HepG2 (cell line): ENCODE results near the gene LRIG1. TPM values are rescaled to one million over a fixed set of nuclear protein-coding genes. Genes with fewer than 3 reads are reported as not detected.

ENCODE experiments used
- ATAC-seq: fragments of 200-7000 bp; cut with Tn5 transposase; 3 replicates; pipeline ENCODE4 v1.9.1; 2020; ENCODE audit warnings: mild to moderate bottlenecking, moderate library complexity
- BruUV-seq: library from RNA; stranded (reverse); fragments of 400-500 nt; replicated peaks from 2 replicates; lab custom pipeline; 2021; lab: Mats Ljungman, UMichigan
- CTCF ChIA-PET: fragments of 300-600 bp; formaldehyde crosslinking; extraction: SDS; loops from one replicate; lab custom pipeline; 2021; ENCODE audit warnings: low total read pairs, inconsistent platforms, low intra/inter-chr PET ratio; lab: Yijun Ruan, JAX
- POLR2A ChIA-PET: fragments of 350-600 bp; sonication (Branson Sonifier 250); formaldehyde crosslinking; loops from one replicate; lab custom pipeline; 2020; ENCODE audit warnings: antibody characterized with exemption, inconsistent platforms; lab: Yijun Ruan, JAX
- DNase-seq: peaks from one replicate; pipeline ENCODE4 v3.0.0-alpha.2; 2015; ENCODE audit warnings: low spot score
- FAIRE-seq: peaks from 3 replicates; lab custom pipeline; 2011; peaks lifted over from hg19 to GRCh38; lab: Jason Lieb, UNC
- H2AFZ ChIP-seq: one replicate; pipeline ENCODE4 v1.6.1; 2011; ENCODE audit warnings: low read length, inconsistent platforms
- H3K27ac ChIP-seq: fragments of 300-600 bp; 3 replicates; pipeline ENCODE4 v1.8.0; 2011; ENCODE audit warnings: mixed run types, mild to moderate bottlenecking, mixed read lengths, low read length, inconsistent platforms; ENCODE audit not compliant: insufficient read depth; ENCODE audit errors: extremely low read length
- H3K27me3 ChIP-seq, 2 experiments: fragments of 200-600 bp in 1 of 2; 2 replicates in 1 of 2; 3 replicates in 1 of 2; pipeline versions ENCODE4 v1.6.0 to v1.8.0; 2011; ENCODE audit warnings: low read length in 2 of 2, mild to moderate bottlenecking in 2 of 2, moderate library complexity in 2 of 2, inconsistent platforms in 1 of 2; ENCODE audit not compliant: insufficient read depth in 2 of 2, control insufficient read depth in 1 of 2
- H3K36me3 ChIP-seq, 2 experiments: fragments of 200-600 bp in 1 of 2; replicated peaks in 1 of 2; 2 replicates in 1 of 2; 3 replicates in 1 of 2; pipeline versions ENCODE4 v1.5.1 to v1.8.0; 2011; ENCODE audit warnings: low read length in 2 of 2, inconsistent platforms in 1 of 2; ENCODE audit not compliant: insufficient read depth in 2 of 2, control insufficient read depth in 1 of 2
- H3K4me1 ChIP-seq: 2 replicates; pipeline ENCODE4 v1.5.1; 2012; ENCODE audit warnings: low read length, inconsistent platforms; ENCODE audit not compliant: insufficient read depth
- H3K4me2 ChIP-seq: 2 replicates; pipeline ENCODE4 v1.6.0; 2011; ENCODE audit warnings: low read depth, low read length, inconsistent platforms
- H3K4me3 ChIP-seq, 3 experiments: fragments of 200-600 bp in 1 of 3; sonication (generic), shearing (Covaris generic) in 1 of 3; replicated peaks in 1 of 3; 2 replicates each; pipeline ENCODE4 v1.5.1; 2011 to 2016; ENCODE audit warnings: low read length in 3 of 3, inconsistent platforms in 2 of 3, low read depth in 2 of 3, mild to moderate bottlenecking in 2 of 3, control low read depth in 1 of 3, mixed read lengths in 1 of 3; ENCODE audit not compliant: insufficient read depth in 1 of 3
- H3K79me2 ChIP-seq: one replicate; pipeline ENCODE4 v1.6.1; 2011; ENCODE audit warnings: low read length, inconsistent platforms; ENCODE audit not compliant: insufficient read depth
- H3K9ac ChIP-seq: 2 replicates; pipeline ENCODE4 v1.6.0; 2011; ENCODE audit warnings: mild to moderate bottlenecking, low read depth, low read length, inconsistent platforms; ENCODE audit not compliant: insufficient read depth
- H3K9me3 ChIP-seq: 2 replicates; pipeline ENCODE4 v1.5.1; 2012; ENCODE audit warnings: mild to moderate bottlenecking, low read length
- H4K20me1 ChIP-seq: 2 replicates; pipeline ENCODE4 v1.6.0; 2011; ENCODE audit warnings: inconsistent platforms, mild to moderate bottlenecking, low read length, moderate library complexity; ENCODE audit not compliant: insufficient read depth
- CCAR2 ChIP-seq: fragments of 200-400 bp; formaldehyde crosslinking; optimal IDR thresholded peaks from 2 replicates; pipeline ENCODE3; 2018; ENCODE audit warnings: low read depth, mild to moderate bottlenecking, low read length, moderate library complexity
- CHD2 ChIP-seq: IDR thresholded peaks from 2 replicates; pipeline ENCODE4 v1.6.1; 2011; ENCODE audit warnings: low read depth, low read length, improper control_type of control experiment
- FOXP1 ChIP-seq, 2 experiments: fragments of 450-650 bp in 1 of 2; IDR thresholded peaks; 2 replicates each; pipeline ENCODE4 v1.6.1; 2017 to 2018; ENCODE audit warnings: antibody characterized with exemption in 1 of 2
- SATB2 ChIP-seq: sonication (generic); formaldehyde crosslinking; IDR thresholded peaks from 2 replicates; pipeline ENCODE4 v1.5.0; 2020; ENCODE audit warnings: missing genetic modification reagents
- SRY ChIP-seq: sonication (generic); formaldehyde crosslinking; IDR thresholded peaks from 2 replicates; pipeline ENCODE4 v1.8.0; 2022; ENCODE audit warnings: mild to moderate bottlenecking, missing genetic modification reagents
- TFDP1 ChIP-seq: IDR thresholded peaks from 2 replicates; pipeline ENCODE4 v1.6.1; 2016; ENCODE audit warnings: missing compliant biosample characterization, missing genetic modification reagents, borderline replicate concordance
- ZBTB49 ChIP-seq: sonication (generic); formaldehyde crosslinking; IDR thresholded peaks from 2 replicates; pipeline ENCODE4 v1.4.0; 2020; ENCODE audit warnings: missing genetic modification reagents, borderline replicate concordance
- ZKSCAN1 ChIP-seq: fragments of 150-350 bp; IDR thresholded peaks from 2 replicates; pipeline ENCODE4 v1.6.1; 2014; ENCODE audit warnings: low read length
- ZNF574 ChIP-seq: sonication (generic); formaldehyde crosslinking; IDR thresholded peaks from 2 replicates; pipeline ENCODE4 v1.4.0; 2020; ENCODE audit warnings: missing genetic modification reagents
- ZNF883 ChIP-seq: sonication (generic); formaldehyde crosslinking; IDR thresholded peaks from 2 replicates; pipeline ENCODE4 v1.5.1; 2020; ENCODE audit warnings: mild to moderate bottlenecking, missing genetic modification reagents; ENCODE audit errors: not compliant biosample characterization
- ZZZ3 ChIP-seq: sonication (generic); formaldehyde crosslinking; IDR thresholded peaks from 2 replicates; pipeline ENCODE4 v1.4.0; 2020; ENCODE audit warnings: missing genetic modification reagents, mild to moderate bottlenecking, borderline replicate concordance
- WGBS: methylation state at CpG from one replicate; pipeline ENCODE4 v1.1.6; 2017; ENCODE audit warnings: low lambda C conversion rate; 5-methylcytosine and 5-hydroxymethylcytosine counted together
- in situ Hi-C: cut with HindIII; loops from 2 replicates; pipeline ENCODE4 v1.10.0; 2017; ENCODE audit warnings: low pct_unique_long_range_greater_than_20kb; ENCODE audit not compliant: extremely low pct_ligation_motif_present
- intact Hi-C: fragments of 100-400 bp; cut with micrococcal nuclease; formaldehyde crosslinking; loops from one replicate; pipeline ENCODE4 v1.10.0; 2022; ENCODE audit not compliant: unreplicated experiment
- polyA plus RNA-seq, 8 experiments: library from polyadenylated mRNA; depleted of rRNA in 3 of 8; stranded (reverse) in 7 of 8; unstranded in 1 of 8; fragments of >200 nt; fragmentation: Illumina TruSeq in 4 of 8; extraction: Trizol in 4 of 8; gene quantifications; 2 replicates each; pipeline versions ENCODE4 v1.2.1 to v1.2.3, GENCODE V29; 2011 to 2016; ENCODE audit warnings: low read depth in 4 of 8, missing spikeins in 1 of 8, mixed read lengths in 1 of 8; ENCODE audit not compliant: insufficient read depth in 1 of 8
- total RNA-seq, 5 experiments: library from RNA; depleted of rRNA; stranded (reverse); fragments of >200 nt; fragmentation: Illumina TruSeq; extraction: Trizol; gene quantifications; 2 replicates each; pipeline ENCODE4 v1.2.3, GENCODE V29; 2016; ENCODE audit warnings: low read depth in 1 of 5
- TF ChIP-seq, protein P1 (sequence below): sonication (generic); formaldehyde crosslinking; conservative IDR thresholded peaks from 2 replicates; pipeline ENCODE4 v1.8.1; 2023; ENCODE audit warnings: missing genetic modification reagents
- TF ChIP-seq, protein P2 (sequence below): sonication (generic); formaldehyde crosslinking; IDR thresholded peaks from 2 replicates; pipeline ENCODE4 v1.5.0; 2020; ENCODE audit warnings: mild to moderate bottlenecking, missing genetic modification reagents

LRIG1 gene
- total and polyA plus RNA-seq, 2 of the 13 experiments (the other 11 are each of a cell fraction or from before 2014, with no cell fraction given), result 17.8 to 24.8 TPM

- intact Hi-C loops (no loop called here), in situ Hi-C loops (no loop called here)
- H4K20me1 ChIP-seq, result no peaks in the 10 kb centered on the region
- H3K4me1 ChIP-seq, result peaks cover 38% of the 10 kb centered on the region
- peaks cover 6 to 38% of the 10 kb centered on the region in 2 experiments for H3K36me3 ChIP-seq
- H3K4me2 ChIP-seq, result no peak overlapping the region
- no peak overlapping the region for H2AFZ ChIP-seq
- BruUV-seq, result no TSS peak
- ATAC-seq (no peak), DNase-seq (no peak), FAIRE-seq (no peak)
- no peak overlapping the region for H3K9ac ChIP-seq
- POLR2A ChIA-PET, result no interaction called here
- WGBS, result 91% methylated on average over 4 of the region's 4 CpGs
- H3K4me3 ChIP-seq, result no peak overlapping the region
- peaks cover 7% of the 10 kb centered on the region for H3K79me2 ChIP-seq
- H3K27me3 ChIP-seq, result no peaks in the 10 kb centered on the region
- no peak overlapping the region for H3K27ac ChIP-seq
- CTCF ChIA-PET, result no interaction called here
- no peaks in the 10 kb centered on the region for H3K9me3 ChIP-seq
- TF ChIP-seq FOXP1 (IDR thresholded peaks at IDR 0.05), result no peak
- TF ChIP-seq FOXP1 (CRISPR knock-in tag; IDR thresholded peaks at IDR 0.05), result no peak
- TF ChIP-seq ZNF883 (CRISPR knock-in tag), result no peak
- TF ChIP-seq ZKSCAN1, result no peak
- no peak for TF ChIP-seq ZZZ3 (CRISPR knock-in tag)
- no peak for TF ChIP-seq ZBTB49 (CRISPR knock-in tag)
- no peak for TF ChIP-seq ZNF574 (CRISPR knock-in tag)
- no peak for TF ChIP-seq CCAR2
- TF ChIP-seq, protein P1, sequence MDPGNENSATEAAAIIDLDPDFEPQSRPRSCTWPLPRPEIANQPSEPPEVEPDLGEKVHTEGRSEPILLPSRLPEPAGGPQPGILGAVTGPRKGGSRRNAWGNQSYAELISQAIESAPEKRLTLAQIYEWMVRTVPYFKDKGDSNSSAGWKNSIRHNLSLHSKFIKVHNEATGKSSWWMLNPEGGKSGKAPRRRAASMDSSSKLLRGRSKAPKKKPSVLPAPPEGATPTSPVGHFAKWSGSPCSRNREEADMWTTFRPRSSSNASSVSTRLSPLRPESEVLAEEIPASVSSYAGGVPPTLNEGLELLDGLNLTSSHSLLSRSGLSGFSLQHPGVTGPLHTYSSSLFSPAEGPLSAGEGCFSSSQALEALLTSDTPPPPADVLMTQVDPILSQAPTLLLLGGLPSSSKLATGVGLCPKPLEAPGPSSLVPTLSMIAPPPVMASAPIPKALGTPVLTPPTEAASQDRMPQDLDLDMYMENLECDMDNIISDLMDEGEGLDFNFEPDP (CRISPR knock-in tag), result no peak
- no peak for TF ChIP-seq SATB2 (CRISPR knock-in tag)
- no peak for TF ChIP-seq CHD2
- TF ChIP-seq, protein P2, sequence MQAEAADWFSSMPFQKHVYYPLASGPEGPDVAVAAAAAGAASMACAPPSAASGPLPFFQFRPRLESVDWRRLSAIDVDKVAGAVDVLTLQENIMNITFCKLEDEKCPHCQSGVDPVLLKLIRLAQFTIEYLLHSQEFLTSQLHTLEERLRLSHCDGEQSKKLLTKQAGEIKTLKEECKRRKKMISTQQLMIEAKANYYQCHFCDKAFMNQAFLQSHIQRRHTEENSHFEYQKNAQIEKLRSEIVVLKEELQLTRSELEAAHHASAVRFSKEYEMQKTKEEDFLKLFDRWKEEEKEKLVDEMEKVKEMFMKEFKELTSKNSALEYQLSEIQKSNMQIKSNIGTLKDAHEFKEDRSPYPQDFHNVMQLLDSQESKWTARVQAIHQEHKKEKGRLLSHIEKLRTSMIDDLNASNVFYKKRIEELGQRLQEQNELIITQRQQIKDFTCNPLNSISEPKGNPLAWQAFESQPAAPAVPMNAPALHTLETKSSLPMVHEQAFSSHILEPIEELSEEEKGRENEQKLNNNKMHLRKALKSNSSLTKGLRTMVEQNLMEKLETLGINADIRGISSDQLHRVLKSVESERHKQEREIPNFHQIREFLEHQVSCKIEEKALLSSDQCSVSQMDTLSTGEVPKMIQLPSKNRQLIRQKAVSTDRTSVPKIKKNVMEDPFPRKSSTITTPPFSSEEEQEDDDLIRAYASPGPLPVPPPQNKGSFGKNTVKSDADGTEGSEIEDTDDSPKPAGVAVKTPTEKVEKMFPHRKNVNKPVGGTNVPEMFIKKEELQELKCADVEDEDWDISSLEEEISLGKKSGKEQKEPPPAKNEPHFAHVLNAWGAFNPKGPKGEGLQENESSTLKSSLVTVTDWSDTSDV (CRISPR knock-in tag), result no peak
- TF ChIP-seq SRY (CRISPR knock-in tag), result no peak
- no peak for TF ChIP-seq TFDP1
Measured at GRCh38 chr3:66457252-66457651, 43.6 kb downstream of the LRIG1 start.
